ENCODE measurements around the gene SPO11.

DNA sequence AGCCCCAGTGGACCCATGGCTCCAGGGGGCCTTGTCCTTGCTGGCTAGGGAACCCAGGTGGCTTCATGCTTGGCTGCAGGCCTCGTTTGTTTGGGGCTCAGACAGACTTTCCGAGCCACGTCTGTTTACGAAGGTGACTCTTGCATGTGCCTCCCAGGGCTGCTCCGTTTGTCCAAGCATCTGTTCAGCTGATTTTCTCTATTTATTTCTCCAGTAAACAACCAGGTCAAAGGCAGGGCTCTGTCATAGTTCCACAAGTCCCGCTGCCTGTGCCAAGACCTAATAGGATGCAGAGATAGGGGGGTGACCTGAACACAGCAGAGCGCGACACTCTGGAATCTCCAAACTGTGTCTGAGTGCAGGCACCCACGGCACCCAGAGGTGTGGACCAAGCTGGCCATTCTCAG, 12.8 kb upstream of the SPO11 start:
- TF ChIP-seq ZFP3 (CRISPR knock-in tag; IDR thresholded peaks at IDR 0.05) = no peak
- no peak for TF ChIP-seq CSDC2 (CRISPR knock-in tag; IDR thresholded peaks at IDR 0.05)
- no peak for TF ChIP-seq RARB (CRISPR knock-in tag; IDR thresholded peaks at IDR 0.05)
- TF ChIP-seq, protein P1, sequence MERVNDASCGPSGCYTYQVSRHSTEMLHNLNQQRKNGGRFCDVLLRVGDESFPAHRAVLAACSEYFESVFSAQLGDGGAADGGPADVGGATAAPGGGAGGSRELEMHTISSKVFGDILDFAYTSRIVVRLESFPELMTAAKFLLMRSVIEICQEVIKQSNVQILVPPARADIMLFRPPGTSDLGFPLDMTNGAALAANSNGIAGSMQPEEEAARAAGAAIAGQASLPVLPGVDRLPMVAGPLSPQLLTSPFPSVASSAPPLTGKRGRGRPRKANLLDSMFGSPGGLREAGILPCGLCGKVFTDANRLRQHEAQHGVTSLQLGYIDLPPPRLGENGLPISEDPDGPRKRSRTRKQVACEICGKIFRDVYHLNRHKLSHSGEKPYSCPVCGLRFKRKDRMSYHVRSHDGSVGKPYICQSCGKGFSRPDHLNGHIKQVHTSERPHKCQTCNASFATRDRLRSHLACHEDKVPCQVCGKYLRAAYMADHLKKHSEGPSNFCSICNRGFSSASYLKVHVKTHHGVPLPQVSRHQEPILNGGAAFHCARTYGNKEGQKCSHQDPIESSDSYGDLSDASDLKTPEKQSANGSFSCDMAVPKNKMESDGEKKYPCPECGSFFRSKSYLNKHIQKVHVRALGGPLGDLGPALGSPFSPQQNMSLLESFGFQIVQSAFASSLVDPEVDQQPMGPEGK (CRISPR knock-in tag; IDR thresholded peaks at IDR 0.05; ENCODE audit: borderline replicate concordance) = no peak
- TF ChIP-seq, protein P2, sequence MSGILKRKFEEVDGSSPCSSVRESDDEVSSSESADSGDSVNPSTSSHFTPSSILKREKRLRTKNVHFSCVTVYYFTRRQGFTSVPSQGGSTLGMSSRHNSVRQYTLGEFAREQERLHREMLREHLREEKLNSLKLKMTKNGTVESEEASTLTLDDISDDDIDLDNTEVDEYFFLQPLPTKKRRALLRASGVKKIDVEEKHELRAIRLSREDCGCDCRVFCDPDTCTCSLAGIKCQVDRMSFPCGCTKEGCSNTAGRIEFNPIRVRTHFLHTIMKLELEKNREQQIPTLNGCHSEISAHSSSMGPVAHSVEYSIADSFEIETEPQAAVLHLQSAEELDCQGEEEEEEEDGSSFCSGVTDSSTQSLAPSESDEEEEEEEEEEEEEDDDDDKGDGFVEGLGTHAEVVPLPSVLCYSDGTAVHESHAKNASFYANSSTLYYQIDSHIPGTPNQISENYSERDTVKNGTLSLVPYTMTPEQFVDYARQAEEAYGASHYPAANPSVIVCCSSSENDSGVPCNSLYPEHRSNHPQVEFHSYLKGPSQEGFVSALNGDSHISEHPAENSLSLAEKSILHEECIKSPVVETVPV (CRISPR knock-in tag; IDR thresholded peaks at IDR 0.05) = no peak
- TF ChIP-seq, protein P3, sequence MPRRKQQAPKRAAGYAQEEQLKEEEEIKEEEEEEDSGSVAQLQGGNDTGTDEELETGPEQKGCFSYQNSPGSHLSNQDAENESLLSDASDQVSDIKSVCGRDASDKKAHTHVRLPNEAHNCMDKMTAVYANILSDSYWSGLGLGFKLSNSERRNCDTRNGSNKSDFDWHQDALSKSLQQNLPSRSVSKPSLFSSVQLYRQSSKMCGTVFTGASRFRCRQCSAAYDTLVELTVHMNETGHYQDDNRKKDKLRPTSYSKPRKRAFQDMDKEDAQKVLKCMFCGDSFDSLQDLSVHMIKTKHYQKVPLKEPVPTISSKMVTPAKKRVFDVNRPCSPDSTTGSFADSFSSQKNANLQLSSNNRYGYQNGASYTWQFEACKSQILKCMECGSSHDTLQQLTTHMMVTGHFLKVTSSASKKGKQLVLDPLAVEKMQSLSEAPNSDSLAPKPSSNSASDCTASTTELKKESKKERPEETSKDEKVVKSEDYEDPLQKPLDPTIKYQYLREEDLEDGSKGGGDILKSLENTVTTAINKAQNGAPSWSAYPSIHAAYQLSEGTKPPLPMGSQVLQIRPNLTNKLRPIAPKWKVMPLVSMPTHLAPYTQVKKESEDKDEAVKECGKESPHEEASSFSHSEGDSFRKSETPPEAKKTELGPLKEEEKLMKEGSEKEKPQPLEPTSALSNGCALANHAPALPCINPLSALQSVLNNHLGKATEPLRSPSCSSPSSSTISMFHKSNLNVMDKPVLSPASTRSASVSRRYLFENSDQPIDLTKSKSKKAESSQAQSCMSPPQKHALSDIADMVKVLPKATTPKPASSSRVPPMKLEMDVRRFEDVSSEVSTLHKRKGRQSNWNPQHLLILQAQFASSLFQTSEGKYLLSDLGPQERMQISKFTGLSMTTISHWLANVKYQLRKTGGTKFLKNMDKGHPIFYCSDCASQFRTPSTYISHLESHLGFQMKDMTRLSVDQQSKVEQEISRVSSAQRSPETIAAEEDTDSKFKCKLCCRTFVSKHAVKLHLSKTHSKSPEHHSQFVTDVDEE (CRISPR knock-in tag; IDR thresholded peaks at IDR 0.05) = no peak
- TF ChIP-seq SNAI2 (CRISPR knock-in tag; IDR thresholded peaks at IDR 0.05) = no peak
